OCI-M1 (cell line): ENCODE measurements around the gene MCM5.
"Not testable (repeated sequence)": the region's sequence is repeated elsewhere in the genome, so short reads cannot be mapped to it uniquely, and the experiment has no call there.

Experiments
- DNase-seq: peaks from one replicate; lab custom pipeline; 2025; lab: John Stamatoyannopoulos, UW

Gene MCM5

DNA sequence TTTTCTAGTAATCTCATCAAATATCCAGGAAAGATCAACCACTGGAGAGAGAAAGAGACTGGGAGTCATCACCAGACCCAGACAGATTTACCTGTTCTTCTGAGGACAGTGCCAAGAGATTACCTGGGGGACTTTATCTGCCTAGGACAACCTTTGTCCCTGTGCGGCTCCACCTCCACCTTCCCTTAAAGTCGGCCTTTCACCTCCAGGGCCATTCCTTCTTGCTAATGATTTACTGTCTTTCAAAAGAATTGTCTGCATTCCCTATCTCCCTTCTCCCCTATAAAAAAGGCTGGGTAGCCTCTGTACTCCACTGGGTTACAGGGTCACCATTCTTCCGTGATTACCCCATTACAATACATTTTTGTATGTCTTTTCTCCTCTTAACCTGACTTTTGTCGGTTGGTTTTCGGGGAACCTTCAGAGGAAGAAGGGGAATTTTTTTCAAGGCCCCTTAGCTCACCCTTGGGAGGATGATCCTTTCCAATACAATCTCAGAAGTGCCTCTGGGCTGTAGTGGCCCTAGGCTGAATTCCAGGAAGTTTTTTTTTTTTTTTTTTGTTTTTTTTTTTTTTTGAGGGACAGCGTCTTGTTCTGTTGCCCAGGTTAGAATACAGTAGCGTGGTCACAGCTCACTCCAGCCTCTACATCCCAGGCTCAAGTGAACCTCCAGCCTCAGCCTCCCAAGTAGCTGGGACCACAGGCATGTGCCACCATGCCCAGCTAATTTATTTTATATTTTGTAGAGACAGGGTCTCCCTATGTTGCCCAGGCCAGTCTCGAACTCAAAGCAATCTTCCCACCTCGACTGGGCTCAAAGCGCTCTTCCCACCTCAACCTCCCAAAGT is 20.6 kb upstream of the MCM5 start:
- no peak for DNase-seq

GRCh38 chr22:35380013-35380412 is 19.9 kb upstream of the MCM5 start:
- DNase-seq = no peak

- peak; percentile 90 for DNase-seq
Observed at GRCh38 chr22:35380537-35381423, 19.2 kb upstream of the MCM5 start, which contains the start of gene HMOX1. Gene HMOX1 (plus strand): TSS chr22:35381096. CDS start chr22:35381174, 78 bp downstream.

- DNase-seq = no peak
Observed at GRCh38 chr22:35381424-35382009, 18.4 kb upstream of the MCM5 start.

DNA sequence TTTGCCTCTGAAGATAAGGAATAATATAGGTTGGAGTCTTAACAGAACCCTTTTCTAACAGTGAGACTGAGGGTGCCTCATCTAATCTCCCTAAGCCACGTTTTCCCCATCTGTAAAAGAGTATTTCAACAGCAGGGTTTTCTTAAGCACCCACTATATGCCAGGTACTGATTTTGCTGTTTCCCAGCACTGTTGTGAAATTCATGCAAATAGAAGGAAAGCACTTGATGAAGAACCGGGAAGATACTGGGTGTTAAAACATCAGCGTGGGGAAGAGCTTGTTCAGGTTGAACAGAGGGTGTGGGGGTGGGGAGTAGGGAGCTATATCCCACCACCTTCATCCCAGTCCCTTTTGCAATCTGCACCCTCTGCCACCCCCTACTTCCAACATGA is 16.3 kb upstream of the MCM5 start:
- DNase-seq = no peak

GRCh38 chr22:35384527-35384926 is 15.4 kb upstream of the MCM5 start:
- no peak for DNase-seq

DNA sequence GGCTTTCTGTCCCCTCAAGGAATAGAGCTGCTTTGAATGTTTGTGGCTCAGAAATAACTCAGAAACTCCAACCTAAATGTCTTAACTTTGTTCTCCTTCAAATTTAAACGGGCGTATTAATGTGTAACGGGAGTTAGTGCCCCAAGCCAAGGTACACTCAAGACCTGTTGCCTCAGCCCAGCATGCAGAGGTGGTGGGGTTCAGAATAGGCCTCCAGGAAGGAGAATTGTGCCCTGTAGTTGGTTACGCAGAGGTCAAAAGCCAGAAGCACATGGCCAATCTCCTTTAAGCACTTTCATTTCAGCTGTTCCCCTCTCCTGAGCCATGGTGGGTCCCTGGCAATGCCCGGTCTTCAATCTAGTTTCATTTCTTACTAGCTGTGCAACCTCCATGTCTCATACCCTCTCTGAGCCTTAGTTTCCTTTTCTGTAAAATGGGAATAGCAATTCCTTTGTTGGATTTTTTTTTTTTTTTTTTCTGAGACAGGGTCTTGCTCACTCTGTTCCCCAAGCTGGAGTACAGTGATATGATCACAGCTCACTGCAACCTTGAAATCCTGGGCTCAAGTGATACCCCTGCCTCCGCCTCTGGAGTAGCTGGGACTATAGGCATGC is 14.9 kb upstream of the MCM5 start:
- DNase-seq = no peak

DNA sequence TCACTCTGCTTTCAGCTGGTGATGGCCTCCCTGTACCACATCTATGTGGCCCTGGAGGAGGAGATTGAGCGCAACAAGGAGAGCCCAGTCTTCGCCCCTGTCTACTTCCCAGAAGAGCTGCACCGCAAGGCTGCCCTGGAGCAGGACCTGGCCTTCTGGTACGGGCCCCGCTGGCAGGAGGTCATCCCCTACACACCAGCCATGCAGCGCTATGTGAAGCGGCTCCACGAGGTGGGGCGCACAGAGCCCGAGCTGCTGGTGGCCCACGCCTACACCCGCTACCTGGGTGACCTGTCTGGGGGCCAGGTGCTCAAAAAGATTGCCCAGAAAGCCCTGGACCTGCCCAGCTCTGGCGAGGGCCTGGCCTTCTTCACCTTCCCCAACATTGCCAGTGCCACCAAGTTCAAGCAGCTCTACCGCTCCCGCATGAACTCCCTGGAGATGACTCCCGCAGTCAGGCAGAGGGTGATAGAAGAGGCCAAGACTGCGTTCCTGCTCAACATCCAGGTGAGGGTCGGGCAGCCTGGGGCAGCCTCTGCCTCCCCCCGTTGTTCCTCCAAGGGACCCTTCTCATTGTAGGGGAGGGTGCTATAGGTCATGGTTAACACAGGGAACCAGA is 13.2 kb upstream of the MCM5 start:
- no peak for DNase-seq

GRCh38 chr22:35390933-35391332 is 9.0 kb upstream of the MCM5 start:
- no peak for DNase-seq

DNA sequence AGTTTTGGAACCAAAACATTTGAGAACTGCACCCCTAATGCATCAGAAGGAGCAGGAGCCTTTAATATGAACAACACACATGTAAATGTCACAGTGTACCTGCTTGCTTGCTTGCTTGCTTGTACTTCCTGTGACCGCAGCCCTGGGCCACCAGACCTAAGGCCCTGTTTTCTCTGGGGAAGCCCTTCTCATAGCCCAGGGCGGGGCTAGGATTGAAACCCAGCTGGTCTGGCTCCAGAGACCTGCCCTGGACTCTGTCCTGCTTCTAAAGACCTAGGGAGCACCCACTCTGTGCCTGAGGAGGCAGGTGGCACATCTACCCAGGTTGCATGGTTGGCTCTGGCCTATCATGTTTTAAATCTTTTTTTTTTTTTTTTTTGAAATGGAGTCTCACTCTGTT is 7.6 kb upstream of the MCM5 start:
- no peak for DNase-seq

GRCh38 chr22:35393116-35394010 is 6.6 kb upstream of the MCM5 start:
- DNase-seq = no peak

- DNase-seq = no peak
Observed at GRCh38 chr22:35394011-35394312, 6.0 kb upstream of the MCM5 start.

DNA sequence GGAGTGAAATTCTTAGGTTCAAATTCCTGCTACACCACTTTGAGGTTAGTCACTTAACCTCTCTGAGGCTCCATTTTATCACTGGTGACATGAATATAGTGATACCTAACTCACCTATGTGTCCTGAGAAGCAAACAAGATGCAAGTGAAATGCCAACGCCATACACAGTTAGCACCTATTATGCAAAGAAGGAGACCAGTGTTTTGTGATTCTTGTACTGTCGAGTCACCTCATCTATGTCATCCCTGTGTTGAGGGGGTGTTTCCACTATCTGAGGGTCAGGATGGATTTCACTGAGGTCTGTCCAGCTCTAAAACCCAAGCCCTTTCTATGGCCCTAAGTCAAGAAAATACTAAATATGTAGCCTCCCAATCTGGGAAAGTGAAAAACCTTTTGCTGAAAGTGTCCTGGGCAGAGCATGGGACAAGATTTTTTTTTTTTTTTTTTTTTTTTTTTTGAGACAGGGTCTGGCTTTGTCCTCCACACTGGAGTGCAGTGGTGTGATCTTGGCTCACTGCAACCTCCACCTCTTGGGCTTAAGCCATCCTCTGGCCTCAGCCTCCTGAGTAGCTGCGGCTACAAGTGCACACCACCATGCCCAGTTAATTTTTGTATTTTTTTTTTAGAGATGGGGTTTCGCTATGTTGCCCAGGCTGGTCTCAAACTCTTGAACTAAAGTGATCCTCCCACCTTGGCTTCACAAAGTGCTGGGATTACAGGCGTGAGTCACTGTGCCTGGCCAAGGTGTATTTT is 5.0 kb upstream of the MCM5 start:
- DNase-seq = no peak

- not testable (repeated sequence) for DNase-seq
Observed at GRCh38 chr22:35396622-35397021, 3.3 kb upstream of the MCM5 start.

- DNase-seq = no peak
Observed at GRCh38 chr22:35397095-35397904, 2.6 kb upstream of the MCM5 start.

GRCh38 chr22:35398591-35398973 is 1.4 kb upstream of the MCM5 start:
- DNase-seq = no peak

- peak; percentile 57 for DNase-seq
Observed at GRCh38 chr22:35399114-35399677, 744 bp upstream of the MCM5 start.

DNA sequence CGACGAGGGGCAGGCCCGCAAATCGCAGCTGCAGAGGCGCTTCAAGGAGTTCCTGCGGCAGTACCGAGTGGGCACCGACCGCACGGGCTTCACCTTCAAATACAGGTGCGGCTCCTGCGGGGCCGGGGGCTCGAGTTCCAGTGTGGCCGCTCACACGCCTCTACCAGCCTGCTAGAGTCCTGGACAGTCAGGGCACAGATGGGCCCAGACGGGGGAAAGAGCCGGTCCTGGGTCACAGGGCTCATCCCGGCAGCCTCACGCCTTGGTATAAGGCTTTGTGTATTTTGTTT is 506 bp downstream of the MCM5 start:
- DNase-seq = peak; percentile 33

DNA sequence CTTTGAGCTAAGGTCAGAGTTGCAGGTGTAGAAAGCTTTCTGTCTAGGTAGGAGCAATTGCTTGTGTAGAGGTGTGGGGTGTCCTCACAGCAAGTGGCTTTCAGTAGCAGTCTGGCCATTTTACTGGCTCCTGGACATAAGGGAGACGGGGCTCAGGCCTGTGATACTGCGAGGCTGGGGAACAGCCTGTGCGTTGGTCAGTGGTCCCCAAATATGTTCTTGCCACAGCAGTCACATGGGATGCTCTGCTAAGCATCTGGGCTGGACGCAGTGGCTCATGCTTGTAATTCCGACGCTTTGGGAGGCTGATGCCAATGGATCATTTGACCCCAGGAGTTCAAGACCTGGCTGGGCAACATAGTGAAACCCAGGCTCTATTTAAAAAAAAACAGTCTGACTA is 1.9 kb downstream of the MCM5 start:
- no peak for DNase-seq
